ENCODE results near the gene NAA80. TPM values are rescaled to one million over a fixed set of nuclear protein-coding genes. Genes with fewer than 3 reads are reported as not detected.
A peak's percentile ranks its signal among the peaks of the same experiment; 100 is the strongest.

NAA80 gene
- total RNA-seq, 2 experiments from 2014 or later, result 7.9 to 10.5 TPM

DNA sequence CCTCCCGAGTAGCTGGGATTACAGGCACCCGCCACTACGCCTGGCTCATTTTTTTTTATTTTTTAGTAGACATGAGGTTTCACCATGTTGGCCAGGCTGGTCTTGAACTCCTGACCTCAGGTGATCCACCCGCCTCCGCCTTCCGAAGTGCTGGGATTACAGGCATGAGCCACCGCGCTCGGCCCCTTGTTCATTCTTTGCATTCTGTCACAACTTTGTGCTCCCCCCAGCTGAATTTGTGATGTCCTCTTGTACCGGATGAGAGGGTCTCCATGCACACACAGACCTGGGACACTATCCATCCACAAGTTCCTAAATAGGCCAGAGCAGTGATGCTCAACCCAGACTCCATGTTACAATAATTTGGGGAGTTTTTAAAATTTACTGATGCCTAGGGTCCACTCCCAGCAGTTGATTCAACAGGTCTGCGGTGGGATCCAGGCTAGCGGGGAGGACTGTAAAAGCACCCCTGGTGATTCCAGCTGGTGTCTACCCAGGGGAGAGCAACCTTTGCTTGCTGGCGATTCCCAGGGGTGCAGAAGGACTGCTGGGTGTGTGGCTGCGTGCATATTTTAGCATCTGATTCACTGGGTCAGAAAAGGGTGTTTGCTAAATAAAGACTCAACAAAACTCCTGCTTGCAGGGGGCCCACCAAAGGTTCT is 40.4 kb upstream of the NAA80 start:
- peaks cover 43% of the 10 kb centered on the region for H3K4me1 Mint-ChIP-seq (ENCODE audit: low read depth)
- intact Hi-C loops (cut with micrococcal nuclease), result loop anchor here (2.0 to 5.0 kb wide), 2 partner anchors 103 to 252 kb away; partner anchors contain the start of genes GNAI2 and RBM5
- no peak for DNase-seq
- H3K4me3 Mint-ChIP-seq, result peak overlapping the region; percentile 94
- peak overlapping the region; percentile 86 for H3K27ac Mint-ChIP-seq
- H3K36me3 Mint-ChIP-seq (ENCODE audit: low read depth), result peaks cover 36% of the 10 kb centered on the region
- no peaks in the 10 kb centered on the region for H3K27me3 Mint-ChIP-seq (ENCODE audit: low read depth)
- CTCF ChIA-PET, result interaction anchor here (0.6 to 4.2 kb wide), 4 partner anchors 9 to 277 kb away, joined by 3 to 31 read pairs (median 8); partner anchors contain the start of genes CYB561D2, HYAL2 and NPRL2
- no peaks in the 10 kb centered on the region for H3K9me3 Mint-ChIP-seq

DNA sequence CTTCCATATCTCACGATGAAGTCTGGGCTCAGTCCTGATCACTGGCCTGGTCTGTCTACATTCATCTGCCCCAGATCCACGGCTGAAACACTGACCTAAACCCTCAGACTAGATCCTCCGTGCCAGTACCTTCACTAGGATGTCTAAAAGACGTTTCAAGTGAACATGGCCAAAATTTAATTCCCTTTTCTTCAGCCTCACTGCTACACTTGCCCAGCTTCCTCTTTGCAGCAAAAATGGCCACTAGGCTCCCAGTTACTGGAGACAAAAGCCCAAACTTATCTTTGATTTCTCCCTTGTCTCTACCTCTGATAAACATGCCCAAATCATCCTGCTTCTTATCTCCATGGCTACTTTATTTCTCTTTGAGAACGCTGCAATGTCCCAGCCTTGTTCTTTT is 39.8 kb upstream of the NAA80 start:
- Mint-ChIP-seq H3K36me3 (ENCODE audit: low read depth) (peaks cover 40% of the 10 kb centered on the region), H3K9me3 (no peaks in the 10 kb centered on the region), H3K4me3 (peak overlapping the region; percentile 94), H3K27ac (peak overlapping the region; percentile 94), H3K27me3 (ENCODE audit: low read depth) (no peaks in the 10 kb centered on the region), H3K4me1 (ENCODE audit: low read depth) (peaks cover 49% of the 10 kb centered on the region)
- CTCF ChIA-PET, result interaction anchor here (0.6 to 4.2 kb wide), 5 partner anchors 8 to 277 kb away, joined by 3 to 31 read pairs (median 6); partner anchors contain the start of genes CYB561D2, HYAL2 and NPRL2
- intact Hi-C loops (cut with micrococcal nuclease), result loop anchor here (2.0 to 5.0 kb wide), 2 partner anchors 102 to 252 kb away; partner anchors contain the start of genes GNAI2 and RBM5
- no peak for DNase-seq

DNA sequence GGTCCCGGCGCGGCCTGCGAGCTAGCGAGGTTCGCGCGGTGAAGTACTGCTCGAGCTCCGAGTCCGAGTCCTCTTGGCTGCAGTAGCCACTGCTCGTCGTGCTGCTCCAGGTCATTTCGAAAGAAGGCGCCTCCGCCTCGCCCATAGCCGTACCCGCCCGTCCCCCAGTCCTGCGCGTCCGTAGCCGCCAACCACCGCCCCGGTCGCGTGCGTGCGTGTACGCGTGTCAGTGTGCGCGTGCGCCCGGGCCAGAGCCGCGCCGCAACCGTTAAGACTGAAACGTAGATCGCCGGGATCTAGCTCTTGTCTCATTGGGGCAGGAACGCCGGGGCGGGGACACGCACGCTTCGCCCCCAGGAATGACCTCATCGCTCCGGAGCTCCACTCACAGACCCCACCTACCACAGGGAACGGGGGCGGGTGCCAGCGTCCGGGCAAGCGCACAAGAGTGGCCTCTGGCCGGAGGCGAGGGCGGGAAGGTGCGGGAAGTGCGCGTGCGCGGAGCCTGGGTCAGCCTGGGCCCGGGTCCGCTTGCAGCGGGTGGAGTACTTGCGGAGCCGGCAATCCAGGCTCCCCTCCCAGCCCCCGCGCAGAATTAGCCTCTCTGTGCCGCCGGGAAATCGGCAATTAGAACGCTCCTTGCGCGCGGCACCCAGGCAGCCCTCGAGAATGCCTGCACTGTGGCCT is 38.1 kb upstream of the NAA80 start:
- CTCF ChIA-PET, result interaction anchor here (0.9 to 4.2 kb wide), 8 partner anchors 8 to 143 kb away, joined by 3 to 31 read pairs (median 6); partner anchors contain the start of genes CYB561D2, HYAL2, HYAL3 and NAA80
- peak overlapping the region; percentile 94 for H3K4me3 Mint-ChIP-seq
- H3K4me1 Mint-ChIP-seq (ENCODE audit: low read depth), result peaks cover 57% of the 10 kb centered on the region
- peak; percentile 99 for DNase-seq
- no peaks in the 10 kb centered on the region for H3K9me3 Mint-ChIP-seq
- H3K27me3 Mint-ChIP-seq (ENCODE audit: low read depth), result no peaks in the 10 kb centered on the region
- intact Hi-C loops (cut with micrococcal nuclease), result loop anchor here (1.0 to 5.0 kb wide), 7 partner anchors 9 to 275 kb away; partner anchors contain the start of genes CYB561D2, HYAL3, IFRD2 and NAA80
- peaks cover 44% of the 10 kb centered on the region for H3K36me3 Mint-ChIP-seq (ENCODE audit: low read depth)
- H3K27ac Mint-ChIP-seq, result peak overlapping the region; percentile 94

GRCh38 chr3:50336452-50337174 is 37.4 kb upstream of the NAA80 start:
- H3K9me3 Mint-ChIP-seq, result no peaks in the 10 kb centered on the region
- intact Hi-C loops (cut with micrococcal nuclease), result loop anchor here (1.0 to 5.0 kb wide), 7 partner anchors 8 to 276 kb away; partner anchors contain the start of genes CYB561D2, HYAL3, IFRD2 and NAA80
- CTCF ChIA-PET, result interaction anchor here (0.9 to 4.2 kb wide), 7 partner anchors 8 to 142 kb away, joined by 4 to 31 read pairs (median 6); partner anchors contain the start of genes CYB561D2, HYAL2, HYAL3 and NAA80
- peak; percentile 64 for DNase-seq
- H3K27me3 Mint-ChIP-seq (ENCODE audit: low read depth), result no peaks in the 10 kb centered on the region
- peaks cover 47% of the 10 kb centered on the region for H3K36me3 Mint-ChIP-seq (ENCODE audit: low read depth)
- peaks cover 57% of the 10 kb centered on the region for H3K4me1 Mint-ChIP-seq (ENCODE audit: low read depth)
- peak overlapping the region; percentile 95 for H3K27ac Mint-ChIP-seq
- peak overlapping the region; percentile 94 for H3K4me3 Mint-ChIP-seq

DNA sequence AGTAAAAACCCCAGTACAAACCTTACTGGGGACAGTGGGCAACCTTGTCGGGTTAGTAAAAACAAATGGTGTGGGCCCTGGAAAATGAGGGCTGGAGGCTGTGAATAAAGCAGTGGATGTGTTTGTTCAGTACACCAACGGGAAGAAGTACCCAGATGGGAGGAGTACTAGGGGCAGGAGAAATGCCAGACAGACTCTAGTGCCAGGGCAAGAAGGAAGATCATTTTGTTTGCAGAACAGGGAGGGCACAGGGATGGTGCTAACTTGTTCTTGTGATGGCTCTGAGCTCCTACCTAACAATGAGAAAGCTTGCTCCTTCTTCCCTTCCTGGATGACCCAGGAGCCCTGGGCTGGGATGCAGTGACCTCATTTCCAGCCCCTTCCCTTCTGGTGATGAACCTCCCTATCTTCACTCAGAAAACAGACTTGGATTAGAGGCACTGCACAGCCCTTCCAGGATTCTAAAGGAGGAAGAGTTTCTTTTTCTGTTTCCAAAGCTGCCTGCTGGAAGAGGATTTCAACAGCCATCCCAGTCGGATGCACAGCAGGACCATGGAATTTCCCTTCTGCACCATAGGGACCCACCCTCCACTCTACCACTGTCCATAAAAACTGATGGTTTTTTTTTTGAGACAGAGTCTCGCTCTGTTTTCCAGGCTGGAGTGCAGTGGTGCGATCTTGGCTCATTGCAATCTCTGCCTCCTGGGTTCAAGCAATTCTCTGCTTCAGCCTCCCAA is 35.3 kb upstream of the NAA80 start:
- H3K9me3 Mint-ChIP-seq, result no peaks in the 10 kb centered on the region
- CTCF ChIA-PET, result interaction anchor here (0.6 to 2.8 kb wide), 2 partner anchors 11 to 76 kb away, joined by 3 to 16 read pairs; partner anchors contain the start of gene HYAL2
- H3K4me3 Mint-ChIP-seq, result peak overlapping the region; percentile 32
- H3K27ac Mint-ChIP-seq, result peak overlapping the region; percentile 87
- H3K27me3 Mint-ChIP-seq (ENCODE audit: low read depth), result no peaks in the 10 kb centered on the region
- intact Hi-C loops (cut with micrococcal nuclease), result loop anchor here (5.0 kb wide), 1 partner anchor 247 kb away; the partner anchor contains the start of gene RBM5
- no peak for DNase-seq
- peaks cover 50% of the 10 kb centered on the region for H3K36me3 Mint-ChIP-seq (ENCODE audit: low read depth)
- peaks cover 44% of the 10 kb centered on the region for H3K4me1 Mint-ChIP-seq (ENCODE audit: low read depth)

GRCh38 chr3:50333744-50334328 is 34.6 kb upstream of the NAA80 start:
- peaks cover 48% of the 10 kb centered on the region for H3K36me3 Mint-ChIP-seq (ENCODE audit: low read depth)

GRCh38 chr3:50331364-50331907 is 32.2 kb upstream of the NAA80 start:
- peak overlapping the region; percentile 24 for H3K27ac Mint-ChIP-seq
- intact Hi-C loops (cut with micrococcal nuclease), result no loop called here
- no peaks in the 10 kb centered on the region for H3K9me3 Mint-ChIP-seq
- H3K27me3 Mint-ChIP-seq (ENCODE audit: low read depth), result no peaks in the 10 kb centered on the region
- peaks cover 36% of the 10 kb centered on the region for H3K36me3 Mint-ChIP-seq (ENCODE audit: low read depth)
- no peak for DNase-seq
- CTCF ChIA-PET, result interaction anchor here (1.0 kb wide), 1 partner anchor 11 kb away, joined by 3 read pairs; no protein-coding TSS in a partner anchor
- H3K4me3 Mint-ChIP-seq, result no peak overlapping the region
- H3K4me1 Mint-ChIP-seq (ENCODE audit: low read depth), result peaks cover 36% of the 10 kb centered on the region

More at GRCh38 chr3:50333744-50334328, 34.6 kb upstream of the NAA80 start:
- peak overlapping the region; percentile 87 for H3K27ac Mint-ChIP-seq
- no peaks in the 10 kb centered on the region for H3K9me3 Mint-ChIP-seq
- no peaks in the 10 kb centered on the region for H3K27me3 Mint-ChIP-seq (ENCODE audit: low read depth)
- H3K4me1 Mint-ChIP-seq (ENCODE audit: low read depth), result peaks cover 38% of the 10 kb centered on the region
- CTCF ChIA-PET, result interaction anchor here (0.7 to 2.8 kb wide), 3 partner anchors 10 to 482 kb away, joined by 3 to 16 read pairs (median 3); partner anchors contain the start of gene HYAL2
- DNase-seq, result no peak
- intact Hi-C loops (cut with micrococcal nuclease), result no loop called here
- H3K4me3 Mint-ChIP-seq, result peak overlapping the region; percentile 41

DNA sequence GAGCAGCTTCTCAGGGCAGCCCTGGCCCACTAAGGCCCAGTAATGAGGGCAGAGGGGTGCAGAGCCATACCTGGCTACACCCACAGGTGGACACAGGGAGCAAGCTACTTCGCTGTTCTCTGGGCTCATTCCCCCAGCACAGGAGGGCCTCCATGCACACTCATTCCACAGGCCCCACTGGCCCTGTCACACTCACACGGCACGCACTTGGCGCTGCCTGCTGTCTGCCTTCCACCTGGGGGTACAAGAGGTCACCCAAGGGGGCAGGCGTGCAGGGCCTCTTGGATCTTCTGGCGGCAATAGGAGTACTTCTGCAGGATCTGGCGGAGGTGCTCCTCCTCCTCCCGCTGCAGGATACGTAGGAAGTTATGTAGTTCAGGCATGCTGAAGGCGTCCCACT is 31.1 kb upstream of the NAA80 start:
- H3K4me3 Mint-ChIP-seq, result no peak overlapping the region
- no peak for DNase-seq
- intact Hi-C loops (cut with micrococcal nuclease), result no loop called here
- no peaks in the 10 kb centered on the region for H3K9me3 Mint-ChIP-seq
- H3K27me3 Mint-ChIP-seq (ENCODE audit: low read depth), result no peaks in the 10 kb centered on the region
- no peak overlapping the region for H3K27ac Mint-ChIP-seq
- H3K36me3 Mint-ChIP-seq (ENCODE audit: low read depth), result peaks cover 26% of the 10 kb centered on the region
- peaks cover 29% of the 10 kb centered on the region for H3K4me1 Mint-ChIP-seq (ENCODE audit: low read depth)
- CTCF ChIA-PET, result interaction anchor here (0.6 kb wide), 1 partner anchor 9 kb away, joined by 3 read pairs; no protein-coding TSS in a partner anchor

GRCh38 chr3:50327943-50328691 is 28.9 kb upstream of the NAA80 start, which contains the start of gene TUSC2:
Gene TUSC2 (minus strand): TSS chr3:50328223. CDS start chr3:50328099, 124 bp downstream.
- Mint-ChIP-seq H3K4me3 (peak within 1 kb of the TSS; percentile 88), H3K4me1 (ENCODE audit: low read depth) (peaks cover 16% of the 10 kb centered on the region), H3K27ac (peak within 1 kb of the TSS; percentile 80), H3K9me3 (no peaks in the 10 kb centered on the region), H3K36me3 (ENCODE audit: low read depth) (peaks cover 14% of the 10 kb centered on the region), H3K27me3 (ENCODE audit: low read depth) (no peaks in the 10 kb centered on the region)
- peak; percentile 98 for DNase-seq
- CTCF ChIA-PET, result interaction anchor here (0.9 to 1.5 kb wide), 4 partner anchors 9 to 82 kb away, joined by 3 to 5 read pairs (median 4); no protein-coding TSS in a partner anchor
- intact Hi-C loops (cut with micrococcal nuclease), result loop anchor here (1.0 to 2.0 kb wide), 4 partner anchors 9 to 542 kb away; partner anchors contain the start of genes IFRD2 and IP6K1

DNA sequence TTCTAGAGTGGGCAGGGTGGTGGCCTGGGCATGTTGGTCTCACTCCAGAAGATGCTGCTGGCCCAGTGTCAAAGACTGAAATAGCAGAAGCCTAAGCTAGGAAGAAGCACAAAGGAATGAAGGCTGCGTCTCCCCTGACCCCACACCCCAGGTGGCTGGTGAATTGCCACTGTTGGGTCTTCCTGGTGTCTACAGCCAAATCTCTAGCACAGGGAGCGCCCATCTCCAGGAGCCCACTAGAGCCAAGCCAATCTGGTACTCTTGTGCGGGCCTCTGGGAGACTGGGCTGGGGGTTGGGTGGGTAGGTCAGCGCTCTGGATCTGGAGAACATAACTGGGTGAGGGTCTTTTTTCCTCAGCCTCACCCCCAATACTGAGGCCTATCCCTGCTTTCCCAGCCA is 27.9 kb upstream of the NAA80 start:
- no peak for DNase-seq
- intact Hi-C loops (cut with micrococcal nuclease), result no loop called here
- H3K4me1 Mint-ChIP-seq (ENCODE audit: low read depth), result peaks cover 17% of the 10 kb centered on the region
- CTCF ChIA-PET, result no interaction called here
- no peaks in the 10 kb centered on the region for H3K9me3 Mint-ChIP-seq
- H3K27me3 Mint-ChIP-seq (ENCODE audit: low read depth), result no peaks in the 10 kb centered on the region
- H3K4me3 Mint-ChIP-seq, result peak overlapping the region; percentile 88
- peaks cover 13% of the 10 kb centered on the region for H3K36me3 Mint-ChIP-seq (ENCODE audit: low read depth)
- no peak overlapping the region for H3K27ac Mint-ChIP-seq
